Endothelial cell of hepatic sinusoid (primary cell): ENCODE measurements around the gene TNNT3.

ENCODE experiments used
- in situ Hi-C: cut with HindIII; loops from 2 replicates; pipeline ENCODE4 v1.10.0; 2017; ENCODE audit warnings: low sequenced_read_pairs

Gene TNNT3

GRCh38 chr11:1920128-1920908 is 815 bp downstream of the TNNT3 start:
- in situ Hi-C loops, result no loop called here

GRCh38 chr11:1920909-1921573 is 1.5 kb downstream of the TNNT3 start:
- in situ Hi-C loops, result no loop called here

GRCh38 chr11:1921574-1922141 is 2.2 kb downstream of the TNNT3 start:
- in situ Hi-C loops, result no loop called here

- in situ Hi-C loops, result no loop called here
Observed at GRCh38 chr11:1922481-1923081, 3.1 kb downstream of the TNNT3 start.

- in situ Hi-C loops, result no loop called here
Observed at GRCh38 chr11:1923201-1923956, 3.9 kb downstream of the TNNT3 start.

GRCh38 chr11:1924181-1924580 is 4.7 kb downstream of the TNNT3 start:
- in situ Hi-C loops, result no loop called here

GRCh38 chr11:1924646-1925372 is 5.3 kb downstream of the TNNT3 start:
- in situ Hi-C loops, result no loop called here

- in situ Hi-C loops, result no loop called here
Observed at GRCh38 chr11:1925373-1926155, 6.1 kb downstream of the TNNT3 start.

- in situ Hi-C loops, result no loop called here
Observed at GRCh38 chr11:1926156-1927025, 6.9 kb downstream of the TNNT3 start.

GRCh38 chr11:1927026-1927847 is 7.7 kb downstream of the TNNT3 start:
- in situ Hi-C loops, result no loop called here

GRCh38 chr11:1927848-1928469 is 8.5 kb downstream of the TNNT3 start:
- in situ Hi-C loops, result no loop called here

- in situ Hi-C loops, result no loop called here
Observed at GRCh38 chr11:1928470-1928890, 9.0 kb downstream of the TNNT3 start.

- in situ Hi-C loops, result no loop called here
Observed at GRCh38 chr11:1928891-1929541, 9.5 kb downstream of the TNNT3 start.

GRCh38 chr11:1929621-1930461 is 10.3 kb downstream of the TNNT3 start:
- in situ Hi-C loops, result no loop called here

GRCh38 chr11:1930462-1930830 is 10.9 kb downstream of the TNNT3 start:
- in situ Hi-C loops, result no loop called here
